HEK293 (cell line): ENCODE data around the gene TMEM88.

Experiments used
- EGR2 ChIP-seq: fragments of 450-650 bp; formaldehyde crosslinking; IDR thresholded peaks from 2 replicates; pipeline ENCODE4 v1.5.1; 2016; ENCODE audit warnings: low read depth, missing biosample characterization, missing genetic modification characterization
- KLF8 ChIP-seq: fragments of 450-650 bp; formaldehyde crosslinking; IDR thresholded peaks from 2 replicates; pipeline ENCODE4 v1.5.1; 2016; ENCODE audit warnings: missing biosample characterization, missing genetic modification characterization
- PATZ1 ChIP-seq: fragments of 450-650 bp; formaldehyde crosslinking; IDR thresholded peaks from 2 replicates; pipeline ENCODE4 v1.5.1; 2016; ENCODE audit warnings: missing biosample characterization, missing genetic modification characterization
- SP7 ChIP-seq: fragments of 450-650 bp; formaldehyde crosslinking; IDR thresholded peaks from 2 replicates; pipeline ENCODE4 v1.5.1; 2016; ENCODE audit warnings: missing biosample characterization, missing genetic modification characterization
- WT1 ChIP-seq: fragments of 450-650 bp; formaldehyde crosslinking; IDR thresholded peaks from 2 replicates; pipeline ENCODE4 v1.5.1; 2016; ENCODE audit warnings: missing biosample characterization, missing genetic modification characterization
- ZBTB10 ChIP-seq: fragments of 450-650 bp; formaldehyde crosslinking; IDR thresholded peaks from 2 replicates; pipeline ENCODE4 v1.5.1; 2016; ENCODE audit warnings: missing biosample characterization, missing genetic modification characterization
- ZBTB20 ChIP-seq: fragments of 450-650 bp; formaldehyde crosslinking; IDR thresholded peaks from 2 replicates; pipeline ENCODE4 v1.5.1; 2016; ENCODE audit warnings: missing biosample characterization, missing genetic modification characterization
- ZEB2 ChIP-seq: fragments of 450-650 bp; formaldehyde crosslinking; IDR thresholded peaks from 2 replicates; pipeline ENCODE4 v1.5.1; 2016; ENCODE audit warnings: missing biosample characterization, missing genetic modification characterization
- ZIC2 ChIP-seq: fragments of 450-650 bp; formaldehyde crosslinking; IDR thresholded peaks from 2 replicates; pipeline ENCODE4 v1.5.1; 2016; ENCODE audit warnings: missing biosample characterization, missing genetic modification characterization
- ZNF132 ChIP-seq: fragments of 450-650 bp; formaldehyde crosslinking; IDR thresholded peaks from 2 replicates; pipeline ENCODE4 v1.5.1; 2017; ENCODE audit warnings: missing biosample characterization, missing genetic modification characterization, borderline replicate concordance
- ZNF335 ChIP-seq: fragments of 450-650 bp; formaldehyde crosslinking; conservative IDR thresholded peaks from 2 replicates; pipeline ENCODE4 v1.5.1; 2016; ENCODE audit warnings: missing biosample characterization, missing genetic modification characterization
- ZNF341 ChIP-seq: fragments of 450-650 bp; formaldehyde crosslinking; IDR thresholded peaks from 2 replicates; pipeline ENCODE4; 2016; ENCODE audit warnings: low read depth, missing biosample characterization, missing genetic modification characterization
- ZNF596 ChIP-seq: fragments of 450-650 bp; IDR thresholded peaks from 2 replicates; pipeline ENCODE4 v1.5.0; 2018; ENCODE audit warnings: missing biosample characterization, mild to moderate bottlenecking, missing genetic modification characterization, moderate library complexity
- ZSCAN30 ChIP-seq: fragments of 450-650 bp; IDR thresholded peaks from 2 replicates; pipeline ENCODE4 v1.5.1; 2018; ENCODE audit warnings: missing biosample characterization, mild to moderate bottlenecking, missing genetic modification characterization, moderate library complexity
- ZSCAN4 ChIP-seq: fragments of 450-650 bp; formaldehyde crosslinking; IDR thresholded peaks from 2 replicates; pipeline ENCODE4 v1.5.1; 2017; ENCODE audit warnings: missing biosample characterization, missing genetic modification characterization
- TF ChIP-seq, protein P1 (sequence below): fragments of 450-650 bp; formaldehyde crosslinking; IDR thresholded peaks from 2 replicates; pipeline ENCODE4 v1.5.1; 2016; ENCODE audit warnings: missing biosample characterization, missing genetic modification characterization
- TF ChIP-seq, protein P2 (sequence below): fragments of 450-650 bp; formaldehyde crosslinking; IDR thresholded peaks from 2 replicates; pipeline ENCODE4 v1.5.1; 2017; ENCODE audit warnings: missing biosample characterization, mild to moderate bottlenecking, missing genetic modification characterization, moderate library complexity

TMEM88 gene

GRCh38 chr17:7889166-7889955, 34.5 kb downstream of the TMEM88 start (continued):
- TF ChIP-seq, protein P1, sequence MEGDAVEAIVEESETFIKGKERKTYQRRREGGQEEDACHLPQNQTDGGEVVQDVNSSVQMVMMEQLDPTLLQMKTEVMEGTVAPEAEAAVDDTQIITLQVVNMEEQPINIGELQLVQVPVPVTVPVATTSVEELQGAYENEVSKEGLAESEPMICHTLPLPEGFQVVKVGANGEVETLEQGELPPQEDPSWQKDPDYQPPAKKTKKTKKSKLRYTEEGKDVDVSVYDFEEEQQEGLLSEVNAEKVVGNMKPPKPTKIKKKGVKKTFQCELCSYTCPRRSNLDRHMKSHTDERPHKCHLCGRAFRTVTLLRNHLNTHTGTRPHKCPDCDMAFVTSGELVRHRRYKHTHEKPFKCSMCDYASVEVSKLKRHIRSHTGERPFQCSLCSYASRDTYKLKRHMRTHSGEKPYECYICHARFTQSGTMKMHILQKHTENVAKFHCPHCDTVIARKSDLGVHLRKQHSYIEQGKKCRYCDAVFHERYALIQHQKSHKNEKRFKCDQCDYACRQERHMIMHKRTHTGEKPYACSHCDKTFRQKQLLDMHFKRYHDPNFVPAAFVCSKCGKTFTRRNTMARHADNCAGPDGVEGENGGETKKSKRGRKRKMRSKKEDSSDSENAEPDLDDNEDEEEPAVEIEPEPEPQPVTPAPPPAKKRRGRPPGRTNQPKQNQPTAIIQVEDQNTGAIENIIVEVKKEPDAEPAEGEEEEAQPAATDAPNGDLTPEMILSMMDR (tag by site-specific recombination) = peak; percentile 77
- TF ChIP-seq ZEB2 (0 out of 2 replicates have a peak, but pooled peaks have one; percentile 40), EGR2 (peak; percentile 43; the same call in 1 of the 2 replicates), WT1 (tag by site-specific recombination) (peak; percentile 94), ZNF341 (tag by site-specific recombination) (peak; percentile 90), SP7 (tag by site-specific recombination) (peak; percentile 64), ZIC2 (peak; percentile 79), ZNF596 (tag by site-specific recombination) (no peak), ZSCAN4 (tag by site-specific recombination) (no peak), ZSCAN30 (tag by site-specific recombination) (peak; percentile 98), ZNF335 (tag by site-specific recombination) (peak; percentile 22; the same call in 1 of the 2 replicates), ZBTB20 (peak; percentile 12; the same call in 1 of the 2 replicates), ZNF132 (tag by site-specific recombination) (no peak), PATZ1 (tag by site-specific recombination) (peak; percentile 85), KLF8 (tag by site-specific recombination) (0 out of 2 replicates have a peak, but pooled peaks have one; percentile 11), ZBTB10 (peak; percentile 59)
- TF ChIP-seq, protein P2, sequence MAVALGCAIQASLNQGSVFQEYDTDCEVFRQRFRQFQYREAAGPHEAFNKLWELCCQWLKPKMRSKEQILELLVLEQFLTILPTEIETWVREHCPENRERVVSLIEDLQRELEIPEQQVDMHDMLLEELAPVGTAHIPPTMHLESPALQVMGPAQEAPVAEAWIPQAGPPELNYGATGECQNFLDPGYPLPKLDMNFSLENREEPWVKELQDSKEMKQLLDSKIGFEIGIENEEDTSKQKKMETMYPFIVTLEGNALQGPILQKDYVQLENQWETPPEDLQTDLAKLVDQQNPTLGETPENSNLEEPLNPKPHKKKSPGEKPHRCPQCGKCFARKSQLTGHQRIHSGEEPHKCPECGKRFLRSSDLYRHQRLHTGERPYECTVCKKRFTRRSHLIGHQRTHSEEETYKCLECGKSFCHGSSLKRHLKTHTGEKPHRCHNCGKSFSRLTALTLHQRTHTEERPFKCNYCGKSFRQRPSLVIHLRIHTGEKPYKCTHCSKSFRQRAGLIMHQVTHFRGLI (tag by site-specific recombination) = 0 out of 2 replicates have a peak, but pooled peaks have one; percentile 30
